ENCODE measurements around the gene PCDHA9. TPM values are rescaled to one million over a fixed set of nuclear protein-coding genes. Genes with fewer than 3 reads are reported as not detected.

PCDHA9 gene
- total and polyA plus RNA-seq, 10 of the 15 experiments (the other 5 are each of a cell fraction or from before 2014, with no cell fraction given), result 0.01 to 0.06 (median 0.03) TPM; not detected in 7

DNA sequence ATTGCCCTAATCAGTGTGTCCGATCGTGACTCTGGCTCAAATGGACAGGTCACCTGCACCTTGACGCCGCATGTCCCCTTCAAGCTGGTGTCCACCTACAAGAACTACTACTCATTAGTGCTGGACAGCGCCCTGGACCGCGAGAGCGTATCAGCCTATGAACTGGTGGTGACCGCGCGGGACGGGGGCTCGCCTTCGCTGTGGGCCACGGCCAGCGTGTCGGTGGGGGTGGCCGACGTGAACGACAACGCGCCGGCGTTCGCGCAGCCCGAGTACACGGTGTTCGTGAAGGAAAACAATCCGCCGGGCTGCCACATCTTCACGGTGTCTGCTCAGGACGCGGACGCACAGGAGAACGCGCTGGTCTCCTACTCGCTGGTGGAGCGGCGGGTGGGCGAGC lies 35.2 kb downstream of the PCDHA9 start:
- H3K27me3 ChIP-seq (replicated peaks in 1 of 2; ENCODE audit: control insufficient read depth in 2 of 2, insufficient read depth in 2 of 2, low read length in 1 of 2), result no peaks in the 10 kb centered on the region
- WGBS (ENCODE audit: insufficient coverage, insufficient replicate concordance, low lambda C conversion rate, missing lambda C conversion rate), result 90% methylated on average over 33 of the region's 41 CpGs
- BruUV-seq (replicated peaks), result no TSS peak
- no peak overlapping the region for H3K4me3 ChIP-seq
- peaks cover 2% of the 10 kb centered on the region; the same call in 1 of the 3 replicates for H3K9me3 ChIP-seq (replicated peaks; ENCODE audit: control insufficient read depth, insufficient read depth, low read length)
- ATAC-seq (no peak), FAIRE-seq (no peak), DNase-seq (ENCODE audit: low read depth, low spot score) (no peak)
- SMC1A ChIA-PET (ENCODE audit: uncharacterized antibody, unreplicated experiment), result no interaction called here
- CTCF ChIA-PET, result no interaction called here
- no peak overlapping the region for H2AFZ ChIP-seq (ENCODE audit: control insufficient read depth, low read depth, low read length)
- no peak overlapping the region for H3K9ac ChIP-seq (ENCODE audit: control insufficient read depth, insufficient read depth, low read length)
- H3K27ac ChIP-seq (ENCODE audit: control insufficient read depth, insufficient read depth), result no peak overlapping the region
- RAD21 ChIA-PET (ENCODE audit: unreplicated experiment), result no interaction called here
- POLR2A ChIA-PET, result no interaction called here
- in situ Hi-C loops (cut with MboI), result no loop called here
- H3K36me3 ChIP-seq (ENCODE audit: control insufficient read depth in 2 of 2, insufficient read depth in 2 of 2, low read length in 1 of 2), result no peaks in the 10 kb centered on the region
- TF ChIP-seq POLR2AphosphoS5 (IDR thresholded peaks at IDR 0.05; ENCODE audit: low read length), result no peak
- no peak for TF ChIP-seq RFX5 (IDR thresholded peaks at IDR 0.05; ENCODE audit: low read depth, low read length)
- TF ChIP-seq JUND (IDR thresholded peaks at IDR 0.05; ENCODE audit: low read depth, low read length), result no peak
- no peak for TF ChIP-seq KAT2A (conservative IDR thresholded peaks at IDR 0.05; ENCODE audit: control insufficient read depth, low read depth, low read length)
- no peak for TF ChIP-seq BMI1 (IDR thresholded peaks at IDR 0.05; ENCODE audit: borderline replicate concordance)
- TF ChIP-seq, protein P1, sequence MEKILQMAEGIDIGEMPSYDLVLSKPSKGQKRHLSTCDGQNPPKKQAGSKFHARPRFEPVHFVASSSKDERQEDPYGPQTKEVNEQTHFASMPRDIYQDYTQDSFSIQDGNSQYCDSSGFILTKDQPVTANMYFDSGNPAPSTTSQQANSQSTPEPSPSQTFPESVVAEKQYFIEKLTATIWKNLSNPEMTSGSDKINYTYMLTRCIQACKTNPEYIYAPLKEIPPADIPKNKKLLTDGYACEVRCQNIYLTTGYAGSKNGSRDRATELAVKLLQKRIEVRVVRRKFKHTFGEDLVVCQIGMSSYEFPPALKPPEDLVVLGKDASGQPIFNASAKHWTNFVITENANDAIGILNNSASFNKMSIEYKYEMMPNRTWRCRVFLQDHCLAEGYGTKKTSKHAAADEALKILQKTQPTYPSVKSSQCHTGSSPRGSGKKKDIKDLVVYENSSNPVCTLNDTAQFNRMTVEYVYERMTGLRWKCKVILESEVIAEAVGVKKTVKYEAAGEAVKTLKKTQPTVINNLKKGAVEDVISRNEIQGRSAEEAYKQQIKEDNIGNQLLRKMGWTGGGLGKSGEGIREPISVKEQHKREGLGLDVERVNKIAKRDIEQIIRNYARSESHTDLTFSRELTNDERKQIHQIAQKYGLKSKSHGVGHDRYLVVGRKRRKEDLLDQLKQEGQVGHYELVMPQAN (conservative IDR thresholded peaks at IDR 0.05), result no peak
- TF ChIP-seq GATAD2B (conservative IDR thresholded peaks at IDR 0.05; ENCODE audit: low read depth), result no peak
- TF ChIP-seq STAT1 (conservative IDR thresholded peaks at IDR 0.05), result no peak
- TF ChIP-seq DPF2 (IDR thresholded peaks at IDR 0.05), result no peak
- TF ChIP-seq PAX8 (IDR thresholded peaks at IDR 0.05), result no peak
- TF ChIP-seq ZSCAN29 (IDR thresholded peaks at IDR 0.05), result no peak
- TF ChIP-seq PML (IDR thresholded peaks at IDR 0.05; ENCODE audit: low read length), result no peak
- TF ChIP-seq EED (IDR thresholded peaks at IDR 0.05; ENCODE audit: low read depth), result no peak
- H4K20me1 ChIP-seq (ENCODE audit: control insufficient read depth, insufficient read depth), result no peaks in the 10 kb centered on the region
- intact Hi-C loops (cut with micrococcal nuclease; ENCODE audit: unreplicated experiment), result no loop called here
- no peak overlapping the region for H3K4me2 ChIP-seq (ENCODE audit: control insufficient read depth, insufficient read depth)
- H3K79me2 ChIP-seq (ENCODE audit: control insufficient read depth, insufficient read depth, low read length), result no peaks in the 10 kb centered on the region
- H3K4me1 ChIP-seq (ENCODE audit: control insufficient read depth, insufficient read depth, low read length), result no peaks in the 10 kb centered on the region

Data from GM12878 (cell line).